Measurements from ENCODE around the gene DLG2. TPM values are rescaled to one million over a fixed set of nuclear protein-coding genes. Genes with fewer than 3 reads are reported as not detected.

Gene DLG2
- total RNA-seq, 2 donors from 2014 or later: 3.8 to 16.4 TPM

- TF ChIP-seq CTCF (IDR thresholded peaks at IDR 0.05): no peak
- Histone ChIP-seq H3K9me3 (peaks cover 16% of the 10 kb centered on the region), H3K27ac (no peak overlapping the region), H3K36me3 (peaks cover under 1% of the 10 kb centered on the region), H3K27me3 (replicated peaks; ENCODE audit: insufficient read depth) (no peaks in the 10 kb centered on the region), H3K4me1 (ENCODE audit: control insufficient read depth in 1 of 2, low read depth in 2 of 2) (no peaks in the 10 kb centered on the region), H3K4me3 (no peak overlapping the region)
- ATAC-seq (ENCODE audit: insufficient number of reproducible peaks, low FRiP score, low read depth) (no peak), DNase-seq (ENCODE audit: low spot score) (no peak)
These were observed 162.9 kb downstream of the DLG2 start for GRCh38 chr11:85464283-85464682.

- H3K4me3 ChIP-seq: no peak overlapping the region
- no peaks in the 10 kb centered on the region for H3K27me3 ChIP-seq (replicated peaks; ENCODE audit: insufficient read depth)
- no peak overlapping the region for H3K27ac ChIP-seq
- no peaks in the 10 kb centered on the region for H3K4me1 ChIP-seq (ENCODE audit: control insufficient read depth in 1 of 2, low read depth in 2 of 2)
- peaks cover 4% of the 10 kb centered on the region for H3K36me3 ChIP-seq
- DNase-seq (ENCODE audit: low spot score): no peak
- H3K9me3 ChIP-seq: peaks cover 44% of the 10 kb centered on the region
- no peak for ATAC-seq (ENCODE audit: insufficient number of reproducible peaks, low FRiP score, low read depth)
- TF ChIP-seq CTCF (IDR thresholded peaks at IDR 0.05): no peak
These were observed 167.8 kb downstream of the DLG2 start for GRCh38 chr11:85459304-85459703.

- Histone ChIP-seq H3K27me3 (replicated peaks; ENCODE audit: insufficient read depth) (no peaks in the 10 kb centered on the region), H3K27ac (no peak overlapping the region), H3K4me3 (no peak overlapping the region), H3K36me3 (no peaks in the 10 kb centered on the region), H3K9me3 (no peaks in the 10 kb centered on the region), H3K4me1 (ENCODE audit: control insufficient read depth in 1 of 2, low read depth in 2 of 2) (no peaks in the 10 kb centered on the region)
- no peak for ATAC-seq (ENCODE audit: insufficient number of reproducible peaks, low FRiP score, low read depth)
- TF ChIP-seq CTCF (IDR thresholded peaks at IDR 0.05): no peak
- DNase-seq (ENCODE audit: low spot score): no peak
These were observed 182.7 kb downstream of the DLG2 start for GRCh38 chr11:85444479-85444878.

GRCh38 chr11:85440273-85440672 lies 186.9 kb downstream of the DLG2 start:
- no peaks in the 10 kb centered on the region for H3K4me1 ChIP-seq (ENCODE audit: control insufficient read depth in 1 of 2, low read depth in 2 of 2)
- TF ChIP-seq CTCF (IDR thresholded peaks at IDR 0.05): no peak
- H3K27ac ChIP-seq: no peak overlapping the region
- ATAC-seq (ENCODE audit: insufficient number of reproducible peaks, low FRiP score, low read depth) (no peak), DNase-seq (ENCODE audit: low spot score) (no peak)
- H3K9me3 ChIP-seq: peaks cover 13% of the 10 kb centered on the region
- H3K4me3 ChIP-seq: no peak overlapping the region
- H3K36me3 ChIP-seq: no peaks in the 10 kb centered on the region
- no peaks in the 10 kb centered on the region for H3K27me3 ChIP-seq (replicated peaks; ENCODE audit: insufficient read depth)

- ATAC-seq (ENCODE audit: insufficient number of reproducible peaks, low FRiP score, low read depth): no peak
- Histone ChIP-seq H3K4me1 (ENCODE audit: control insufficient read depth in 1 of 2, low read depth in 2 of 2) (no peaks in the 10 kb centered on the region), H3K36me3 (no peaks in the 10 kb centered on the region), H3K4me3 (no peak overlapping the region), H3K27me3 (replicated peaks; ENCODE audit: insufficient read depth) (no peaks in the 10 kb centered on the region), H3K27ac (no peak overlapping the region), H3K9me3 (peaks cover 31% of the 10 kb centered on the region)
- DNase-seq (ENCODE audit: low spot score): no peak
- no peak for TF ChIP-seq CTCF (IDR thresholded peaks at IDR 0.05)
These were observed 188.8 kb downstream of the DLG2 start for GRCh38 chr11:85438328-85438727.

All from thoracic aorta (tissue), 2 donors.